Peyer's patch (tissue), 4 donors: ENCODE measurements around the gene NXT1.

Experiments
- CTCF ChIP-seq, 6 experiments: fragments of 450-650 bp in 4 of 6; fragments of 200-600 bp in 2 of 6; sonication (generic) in 1 of 6; IDR thresholded peaks; one replicate each; pipeline ENCODE4 v1.5.1; 2017 to 2019; ENCODE audit warnings: antibody characterized with exemption in 6 of 6, mild to moderate bottlenecking in 3 of 6, moderate library complexity in 1 of 6
- POLR2A ChIP-seq, 2 donors: fragments of 450-650 bp; IDR thresholded peaks; one replicate each; pipeline ENCODE4 v1.5.1; 2017; ENCODE audit warnings: antibody characterized with exemption in 2 of 2, mild to moderate bottlenecking in 2 of 2, moderate library complexity in 2 of 2

- TF ChIP-seq CTCF (IDR thresholded peaks at IDR 0.05): no peak
- TF ChIP-seq POLR2A (IDR thresholded peaks at IDR 0.05): no peak
Measured at GRCh38 chr20:23358563-23358906, 7.9 kb downstream of the NXT1 start.
